ENCODE measurements around the gene HSD17B1.

- TF ChIP-seq ATF3 (CRISPR knock-in tag; IDR thresholded peaks at IDR 0.05) = no peak
- TF ChIP-seq CTCF (CRISPR knock-in tag; IDR thresholded peaks at IDR 0.05) = no peak
- TF ChIP-seq SIN3A (IDR thresholded peaks at IDR 0.05; ENCODE audit: borderline replicate concordance, low read depth, low read length) = no peak
- no peak for TF ChIP-seq BCL3 (CRISPR knock-in tag; IDR thresholded peaks at IDR 0.05)
- no peak for TF ChIP-seq CEBPB (IDR thresholded peaks at IDR 0.05; ENCODE audit: borderline replicate concordance, low read depth, low read length)
- TF ChIP-seq FOXO1 (CRISPR knock-in tag; IDR thresholded peaks at IDR 0.05) = no peak
- TF ChIP-seq, protein P1, sequence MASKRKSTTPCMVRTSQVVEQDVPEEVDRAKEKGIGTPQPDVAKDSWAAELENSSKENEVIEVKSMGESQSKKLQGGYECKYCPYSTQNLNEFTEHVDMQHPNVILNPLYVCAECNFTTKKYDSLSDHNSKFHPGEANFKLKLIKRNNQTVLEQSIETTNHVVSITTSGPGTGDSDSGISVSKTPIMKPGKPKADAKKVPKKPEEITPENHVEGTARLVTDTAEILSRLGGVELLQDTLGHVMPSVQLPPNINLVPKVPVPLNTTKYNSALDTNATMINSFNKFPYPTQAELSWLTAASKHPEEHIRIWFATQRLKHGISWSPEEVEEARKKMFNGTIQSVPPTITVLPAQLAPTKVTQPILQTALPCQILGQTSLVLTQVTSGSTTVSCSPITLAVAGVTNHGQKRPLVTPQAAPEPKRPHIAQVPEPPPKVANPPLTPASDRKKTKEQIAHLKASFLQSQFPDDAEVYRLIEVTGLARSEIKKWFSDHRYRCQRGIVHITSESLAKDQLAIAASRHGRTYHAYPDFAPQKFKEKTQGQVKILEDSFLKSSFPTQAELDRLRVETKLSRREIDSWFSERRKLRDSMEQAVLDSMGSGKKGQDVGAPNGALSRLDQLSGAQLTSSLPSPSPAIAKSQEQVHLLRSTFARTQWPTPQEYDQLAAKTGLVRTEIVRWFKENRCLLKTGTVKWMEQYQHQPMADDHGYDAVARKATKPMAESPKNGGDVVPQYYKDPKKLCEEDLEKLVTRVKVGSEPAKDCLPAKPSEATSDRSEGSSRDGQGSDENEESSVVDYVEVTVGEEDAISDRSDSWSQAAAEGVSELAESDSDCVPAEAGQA (IDR thresholded peaks at IDR 0.05; ENCODE audit: low read depth) = no peak
- TF ChIP-seq, protein P1 (CRISPR knock-in tag; IDR thresholded peaks at IDR 0.05; ENCODE audit: borderline replicate concordance) = no peak
- no peak for TF ChIP-seq POLR2A (IDR thresholded peaks at IDR 0.05; ENCODE audit: insufficient read depth in 1 of 2, low read depth in 2 of 2, low read length in 2 of 2)
- TF ChIP-seq, protein P2, sequence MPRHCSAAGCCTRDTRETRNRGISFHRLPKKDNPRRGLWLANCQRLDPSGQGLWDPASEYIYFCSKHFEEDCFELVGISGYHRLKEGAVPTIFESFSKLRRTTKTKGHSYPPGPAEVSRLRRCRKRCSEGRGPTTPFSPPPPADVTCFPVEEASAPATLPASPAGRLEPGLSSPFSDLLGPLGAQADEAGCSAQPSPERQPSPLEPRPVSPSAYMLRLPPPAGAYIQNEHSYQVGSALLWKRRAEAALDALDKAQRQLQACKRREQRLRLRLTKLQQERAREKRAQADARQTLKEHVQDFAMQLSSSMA (CRISPR knock-in tag; IDR thresholded peaks at IDR 0.05) = no peak
- no peak for TF ChIP-seq GABPB1 (CRISPR knock-in tag; IDR thresholded peaks at IDR 0.05)
Measured at GRCh38 chr17:42518755-42519545, 33.8 kb upstream of the HSD17B1 start.
